BLaER1 (cell line): ENCODE results near the gene TRPM2.

Experiments used
- H3K27ac ChIP-seq: shearing (Covaris generic); formaldehyde crosslinking; 2 replicates; pipeline ENCODE4 v1.8.1; 2022
- H3K27me3 ChIP-seq: shearing (Covaris generic); formaldehyde crosslinking; 2 replicates; pipeline ENCODE4 v1.8.1; 2022
- H3K36me3 ChIP-seq: shearing (Covaris generic); formaldehyde crosslinking; 2 replicates; pipeline ENCODE4 v1.8.1; 2022
- H3K4me1 ChIP-seq: shearing (Covaris generic); formaldehyde crosslinking; 2 replicates; pipeline ENCODE4 v1.8.1; 2022
- H3K4me2 ChIP-seq: shearing (Covaris generic); formaldehyde crosslinking; 2 replicates; pipeline ENCODE4 v1.8.1; 2022
- H3K4me3 ChIP-seq: shearing (Covaris generic); formaldehyde crosslinking; 2 replicates; pipeline ENCODE4 v1.8.1; 2022
- H3K9ac ChIP-seq: shearing (Covaris generic); formaldehyde crosslinking; 2 replicates; pipeline ENCODE4 v1.8.1; 2022
- H3K9me3 ChIP-seq: shearing (Covaris generic); formaldehyde crosslinking; 2 replicates; pipeline ENCODE4 v1.8.1; 2022
- H4K20me1 ChIP-seq: shearing (Covaris generic); formaldehyde crosslinking; 2 replicates; pipeline ENCODE4 v1.8.1; 2022
- Cebpa-rat ChIP-seq: shearing (Covaris generic); IDR thresholded peaks from 2 replicates; pipeline ENCODE4 v1.8.1; 2022

The TRPM2 gene

DNA sequence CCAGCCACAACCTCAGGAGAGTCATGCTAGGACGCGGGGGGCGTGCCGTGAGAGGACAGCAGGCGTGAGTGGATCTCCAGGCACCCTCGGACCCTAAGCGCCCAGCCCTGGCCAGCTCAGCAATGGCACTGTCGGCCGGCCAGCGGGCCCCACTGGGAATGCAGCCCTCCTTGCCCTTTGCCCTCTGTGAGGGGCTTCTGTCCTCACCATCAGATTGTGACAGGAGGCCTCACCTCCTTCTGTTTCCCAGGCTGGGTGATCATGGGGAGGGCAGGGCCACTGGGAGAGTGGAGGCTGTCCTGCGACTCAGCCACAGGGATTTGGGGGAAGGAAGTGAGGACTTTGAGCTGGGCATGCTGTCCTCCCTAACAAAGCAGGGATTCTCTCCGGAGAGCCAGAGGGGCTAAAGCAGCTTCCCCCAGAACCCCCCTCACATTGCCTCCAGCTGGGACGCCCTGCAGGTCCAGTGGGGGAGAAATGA lies 95.3 kb downstream of the TRPM2 start:
- Histone ChIP-seq H4K20me1 (peaks cover 13% of the 10 kb centered on the region), H3K9me3 (peaks cover 13% of the 10 kb centered on the region), H3K9ac (no peak overlapping the region), H3K4me3 (no peak overlapping the region), H3K27me3 (no peaks in the 10 kb centered on the region), H3K27ac (no peak overlapping the region), H3K4me1 (peaks cover 27% of the 10 kb centered on the region), H3K4me2 (no peak overlapping the region), H3K36me3 (peaks cover 10% of the 10 kb centered on the region)
- no peak for TF ChIP-seq Cebpa-rat

DNA sequence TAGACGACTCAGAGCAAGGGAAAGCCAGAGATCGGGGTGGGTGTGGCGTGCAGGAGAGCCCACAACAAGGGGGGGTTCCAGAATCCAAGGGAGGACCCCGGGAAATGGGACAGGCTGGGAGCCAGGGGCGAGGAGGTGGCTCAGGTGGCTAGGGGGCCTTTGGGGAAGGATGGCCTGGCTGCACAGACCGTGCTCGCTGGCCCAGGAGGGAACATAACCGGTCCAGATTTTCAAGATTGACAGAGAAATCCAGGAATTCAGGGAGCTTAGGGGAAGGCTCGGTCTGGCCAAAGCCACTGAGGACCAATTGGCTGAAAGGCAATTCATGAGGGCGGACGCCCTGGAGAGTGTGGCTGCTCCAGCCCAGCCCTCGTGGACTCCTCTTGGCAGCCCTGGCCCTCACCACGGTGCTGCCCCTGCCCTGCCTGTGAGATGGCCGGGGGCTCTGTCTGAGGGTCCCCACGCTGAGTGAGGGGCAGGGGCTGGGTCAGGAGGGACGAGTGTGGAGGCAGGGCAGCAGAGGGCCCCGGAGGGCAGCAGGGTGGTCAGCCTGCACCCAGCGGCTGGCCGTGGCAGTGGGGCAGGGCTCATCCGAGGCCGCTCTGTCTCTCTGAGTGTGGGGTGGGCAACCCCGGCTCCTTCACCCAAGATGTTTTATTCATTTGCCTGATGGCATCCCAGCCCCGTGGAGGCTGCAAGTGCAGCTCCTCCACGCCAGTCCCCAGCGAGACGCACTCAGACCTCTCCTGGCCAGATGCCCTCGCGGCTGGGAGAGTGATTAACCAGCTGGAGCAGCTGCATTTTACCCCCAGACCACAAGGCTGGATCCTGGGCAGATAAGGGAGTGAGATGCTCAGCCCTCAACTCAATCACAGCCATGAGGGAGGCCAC lies 96.3 kb downstream of the TRPM2 start:
- no peak overlapping the region for H3K4me3 ChIP-seq
- no peak overlapping the region for H3K27ac ChIP-seq
- no peak for TF ChIP-seq Cebpa-rat

DNA sequence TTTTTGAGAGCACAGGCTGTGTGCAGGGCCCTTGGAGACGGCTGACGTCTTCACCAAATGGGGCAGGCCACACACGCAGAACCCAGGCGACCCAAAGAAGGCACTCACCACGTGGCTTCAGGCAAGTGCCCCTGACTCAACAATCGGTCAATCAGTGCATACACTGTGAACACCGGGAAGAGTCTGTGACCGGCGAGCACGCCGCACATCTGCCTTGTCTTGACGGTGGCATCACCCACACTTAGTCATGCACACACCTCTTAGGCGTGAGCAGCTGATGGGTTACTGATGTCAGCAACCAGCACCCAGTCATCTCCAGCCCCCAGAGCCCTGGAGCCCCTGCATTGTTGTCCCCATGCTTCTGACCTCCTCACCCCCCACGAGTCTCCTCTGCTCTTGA lies 97.0 kb downstream of the TRPM2 start:
- Histone ChIP-seq H3K4me2 (peak overlapping the region; percentile 42), H3K27me3 (no peaks in the 10 kb centered on the region), H3K4me1 (peaks cover 18% of the 10 kb centered on the region), H3K36me3 (no peaks in the 10 kb centered on the region), H3K9ac (no peak overlapping the region), H3K9me3 (peaks cover 22% of the 10 kb centered on the region), H4K20me1 (peaks cover 6% of the 10 kb centered on the region; the same call in 1 of the 2 replicates), H3K27ac (no peak overlapping the region), H3K4me3 (no peak overlapping the region)
- TF ChIP-seq Cebpa-rat, result no peak

More for the DNA sequence above, 96.3 kb downstream of the TRPM2 start:
- no peaks in the 10 kb centered on the region for H3K36me3 ChIP-seq
- no peaks in the 10 kb centered on the region for H3K27me3 ChIP-seq
- peak overlapping the region; percentile 38; the same call in 1 of the 2 replicates for H3K9ac ChIP-seq
- H4K20me1 ChIP-seq, result peaks cover 6% of the 10 kb centered on the region; the same call in 1 of the 2 replicates
- H3K4me1 ChIP-seq, result peaks cover 18% of the 10 kb centered on the region
- H3K9me3 ChIP-seq, result peaks cover 22% of the 10 kb centered on the region
- H3K4me2 ChIP-seq, result peak overlapping the region; percentile 42

DNA sequence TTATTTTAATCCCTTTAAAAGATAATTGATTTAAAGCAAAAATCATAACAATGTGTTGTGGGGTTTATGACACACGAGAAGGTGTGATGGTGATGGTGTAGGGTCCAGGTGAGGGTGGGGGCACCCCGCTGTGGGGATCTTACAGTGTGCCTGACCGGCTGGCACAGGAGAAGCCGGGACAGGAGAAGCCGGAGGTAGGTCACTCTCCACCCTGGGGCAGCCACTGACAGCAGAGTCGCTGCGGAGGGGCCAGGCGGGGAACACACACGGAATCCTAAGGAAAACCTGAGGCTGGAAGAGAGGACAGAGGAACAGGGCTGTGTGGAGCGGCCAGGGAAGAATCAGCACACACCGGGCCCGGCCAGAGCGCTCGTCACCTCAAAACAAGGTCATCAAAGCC lies 97.6 kb downstream of the TRPM2 start:
- Histone ChIP-seq H3K27ac (no peak overlapping the region), H3K4me3 (no peak overlapping the region), H3K4me2 (no peak overlapping the region), H3K4me1 (peaks cover 21% of the 10 kb centered on the region), H3K27me3 (no peaks in the 10 kb centered on the region), H3K9me3 (peaks cover 22% of the 10 kb centered on the region), H3K9ac (no peak overlapping the region), H3K36me3 (no peaks in the 10 kb centered on the region), H4K20me1 (peaks cover 6% of the 10 kb centered on the region; the same call in 1 of the 2 replicates)
- TF ChIP-seq Cebpa-rat, result no peak

- Histone ChIP-seq H3K4me2 (no peak overlapping the region), H3K4me3 (no peak overlapping the region), H3K9me3 (peaks cover 22% of the 10 kb centered on the region), H4K20me1 (peaks cover 6% of the 10 kb centered on the region; the same call in 1 of the 2 replicates), H3K27me3 (no peaks in the 10 kb centered on the region), H3K36me3 (0 out of 2 replicates have a peak, but pooled peaks cover 8% of the 10 kb centered on the region), H3K4me1 (peaks cover 32% of the 10 kb centered on the region), H3K27ac (no peak overlapping the region), H3K9ac (no peak overlapping the region)
- no peak for TF ChIP-seq Cebpa-rat
These were observed 99.7 kb downstream of the TRPM2 start for GRCh38 chr21:44453120-44453519.

DNA sequence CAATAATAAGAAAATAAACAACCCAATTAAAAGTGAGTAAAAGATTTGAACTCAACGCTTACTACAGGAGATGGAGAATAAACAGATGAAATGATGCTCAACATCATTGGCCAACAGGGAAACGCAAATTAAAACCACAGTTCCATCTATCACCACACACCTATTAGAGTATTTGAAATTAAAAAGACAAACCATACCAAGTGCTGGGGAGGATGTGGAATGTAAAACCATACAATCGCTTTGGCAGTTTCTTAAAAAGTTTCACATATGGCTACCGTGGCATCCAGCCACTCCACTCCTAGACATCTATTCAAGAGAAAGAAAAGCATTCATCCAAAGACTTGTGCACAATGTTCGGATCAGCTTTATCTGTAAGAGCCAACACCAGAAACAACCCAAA lies 100.6 kb downstream of the TRPM2 start:
- H3K36me3 ChIP-seq, result 0 out of 2 replicates have a peak, but pooled peaks cover 8% of the 10 kb centered on the region

DNA sequence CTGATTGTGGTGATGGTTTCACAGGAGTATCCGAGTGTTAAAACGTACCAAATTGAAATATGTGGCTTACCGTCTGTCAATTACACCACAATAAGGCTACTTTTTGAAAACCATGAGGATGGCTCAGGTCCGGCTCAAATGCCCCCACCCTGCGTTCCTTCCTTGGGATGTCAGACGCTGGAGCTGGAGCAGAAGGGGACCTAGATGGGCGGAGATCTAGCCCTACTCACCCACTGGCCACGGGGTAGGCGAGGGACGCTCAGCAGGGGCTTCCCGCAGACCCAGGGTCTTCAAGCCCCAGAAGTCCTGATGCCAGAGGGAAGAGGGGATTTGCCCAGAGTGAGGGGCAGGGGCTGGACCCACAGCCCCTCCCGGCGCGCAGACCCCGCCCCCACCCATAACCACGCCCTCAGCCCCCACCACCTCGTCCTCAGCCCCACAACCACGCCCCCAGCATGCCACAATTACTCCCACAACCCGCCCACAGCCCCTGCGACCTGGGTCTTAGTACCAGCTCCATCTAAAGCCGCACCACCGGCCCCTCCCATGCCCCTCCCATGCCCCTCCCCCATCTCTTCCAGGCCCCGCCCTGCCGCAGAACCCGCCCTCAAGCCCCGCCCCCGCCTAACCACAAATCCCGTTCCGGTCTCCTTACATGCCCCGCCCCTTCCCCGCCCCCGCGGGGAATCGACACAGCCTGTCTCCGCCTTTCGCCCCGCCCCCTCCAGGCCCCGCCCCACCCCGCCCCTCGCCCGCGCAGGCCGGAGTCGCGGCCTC lies 101.5 kb downstream of the TRPM2 start, which contains the start of gene LRRC3:
Gene LRRC3, plus strand, starts transcription at position 764 of the 777 bp plus-strand sequence. CDS start 1,135 bp downstream, outside the sequence.
- peak within 1 kb of the TSS; percentile 56; the same call in 1 of the 2 replicates for H3K27ac ChIP-seq
- TF ChIP-seq Cebpa-rat, result no peak

More for the DNA sequence above, 100.6 kb downstream of the TRPM2 start:
- H3K9ac ChIP-seq, result no peak overlapping the region
- H3K27ac ChIP-seq, result no peak overlapping the region
- H3K4me1 ChIP-seq, result peaks cover 37% of the 10 kb centered on the region
- no peak overlapping the region for H3K4me2 ChIP-seq
- H3K9me3 ChIP-seq, result peaks cover 22% of the 10 kb centered on the region
- no peak for TF ChIP-seq Cebpa-rat
- H3K27me3 ChIP-seq, result no peaks in the 10 kb centered on the region
- H4K20me1 ChIP-seq, result no peaks in the 10 kb centered on the region; the same call in 1 of the 2 replicates
- H3K4me3 ChIP-seq, result no peak overlapping the region

DNA sequence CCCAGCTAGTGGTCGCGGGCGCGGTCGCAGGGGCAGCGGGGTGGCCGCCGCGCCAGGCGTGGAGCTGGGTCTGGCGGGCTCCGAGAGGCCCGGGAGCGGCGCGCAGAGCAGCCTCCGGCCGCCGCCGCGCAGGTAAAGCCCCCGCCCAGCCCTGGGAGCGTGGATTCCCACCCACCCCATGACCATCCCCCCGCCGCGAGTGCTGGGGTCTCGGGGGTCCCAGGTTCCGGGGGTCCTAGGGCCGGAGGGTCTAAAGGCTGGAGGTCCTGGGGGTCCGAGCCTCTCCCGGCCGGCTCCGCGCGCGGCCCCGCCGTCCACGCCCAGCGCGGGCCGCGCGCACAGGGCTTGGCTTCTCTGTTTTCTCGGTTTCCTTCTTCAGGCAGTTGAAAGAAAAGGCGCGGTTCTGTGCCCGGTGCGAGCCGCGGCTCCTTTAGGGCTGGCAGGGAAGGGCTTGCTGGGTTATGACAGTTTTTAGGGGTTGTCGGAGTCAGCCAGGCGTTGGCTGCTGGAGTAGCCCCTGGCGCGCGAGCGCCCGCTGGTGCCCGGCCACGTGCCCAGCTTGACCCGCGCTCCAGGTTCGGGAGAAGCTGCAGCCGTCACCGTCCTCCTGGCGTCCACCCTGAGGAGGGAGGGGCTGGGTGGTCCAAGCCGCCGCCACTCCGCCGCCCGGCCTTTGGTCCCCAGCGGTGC lies 102.2 kb downstream of the TRPM2 start:
- Histone ChIP-seq H3K27me3 (no peaks in the 10 kb centered on the region), H3K4me1 (peaks cover 37% of the 10 kb centered on the region), H3K9me3 (peaks cover 22% of the 10 kb centered on the region), H3K27ac (peak overlapping the region; percentile 56; the same call in 1 of the 2 replicates), H3K36me3 (0 out of 2 replicates have a peak, but pooled peaks cover 8% of the 10 kb centered on the region), H4K20me1 (no peaks in the 10 kb centered on the region), H3K9ac (peak overlapping the region; percentile 59), H3K4me2 (peak overlapping the region; percentile 82), H3K4me3 (peak overlapping the region; percentile 74)
- no peak for TF ChIP-seq Cebpa-rat

More for the DNA sequence above, 101.5 kb downstream of the TRPM2 start, which contains the start of gene LRRC3:
- Histone ChIP-seq H3K36me3 (0 out of 2 replicates have a peak, but pooled peaks cover 8% of the 10 kb centered on the region), H3K4me1 (peaks cover 39% of the 10 kb centered on the region), H4K20me1 (no peaks in the 10 kb centered on the region; the same call in 1 of the 2 replicates), H3K4me3 (peak within 1 kb of the TSS; percentile 74), H3K9ac (peak within 1 kb of the TSS; percentile 59), H3K9me3 (peaks cover 22% of the 10 kb centered on the region), H3K27me3 (no peaks in the 10 kb centered on the region), H3K4me2 (peak within 1 kb of the TSS; percentile 82)
